ENCODE data around the gene TTC23L.

Gene TTC23L

GRCh38 chr5:34833090-34833489, 5.9 kb upstream of the TTC23L start:
- DNase-seq (ENCODE audit: low read depth in 2 of 2) = no peak

GRCh38 chr5:34833976-34834793, 4.8 kb upstream of the TTC23L start:
- no peak for DNase-seq (ENCODE audit: low read depth in 2 of 2)

- DNase-seq (ENCODE audit: low read depth in 2 of 2) = no peak
These were observed 4.2 kb upstream of the TTC23L start for GRCh38 chr5:34834794-34835089.

DNA sequence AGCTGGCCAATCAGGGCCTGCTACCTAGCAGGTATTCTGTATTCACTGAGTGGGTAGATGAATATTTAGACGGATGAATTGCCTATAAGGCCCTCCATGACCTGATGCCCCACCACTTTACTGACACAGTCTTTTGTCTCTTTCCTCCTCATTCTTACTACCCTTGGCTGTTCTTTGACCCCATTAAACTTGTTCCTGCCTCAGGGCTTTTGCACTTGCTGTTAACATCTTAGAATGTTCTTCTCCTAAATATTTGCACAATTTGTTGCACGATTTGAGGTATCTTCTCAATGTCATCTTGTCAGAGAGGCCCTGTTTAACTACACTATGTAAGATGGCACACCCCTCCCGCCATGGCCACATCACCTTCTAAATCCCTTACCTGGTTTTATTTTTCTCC, 3.3 kb upstream of the TTC23L start:
- DNase-seq (ENCODE audit: low read depth in 2 of 2) = no peak

DNA sequence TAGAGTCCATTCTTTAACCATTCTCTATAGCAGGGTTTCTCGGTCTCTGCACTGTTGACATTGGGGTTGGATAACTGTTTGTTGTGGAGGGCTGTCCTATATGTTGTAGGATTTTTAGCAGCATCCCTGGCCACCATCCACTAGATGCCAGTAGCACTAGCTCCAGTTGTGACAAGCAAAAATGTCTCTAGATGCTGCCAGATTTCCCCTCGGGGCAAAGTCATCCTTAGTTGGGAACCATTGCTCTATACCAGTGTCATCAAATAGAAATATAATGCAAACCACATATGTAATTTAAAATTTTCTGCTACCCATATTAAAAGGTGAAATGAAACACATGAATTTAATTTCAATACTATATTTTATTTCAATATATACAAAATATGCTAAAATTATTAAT, 2.9 kb downstream of the TTC23L start:
- no peak for DNase-seq (ENCODE audit: low read depth in 2 of 2)

GRCh38 chr5:34842554-34842953, 3.6 kb downstream of the TTC23L start:
- DNase-seq (ENCODE audit: low read depth in 2 of 2) = no peak

GRCh38 chr5:34843497-34843896, 4.5 kb downstream of the TTC23L start:
- DNase-seq (ENCODE audit: low read depth in 2 of 2) = no peak

DNA sequence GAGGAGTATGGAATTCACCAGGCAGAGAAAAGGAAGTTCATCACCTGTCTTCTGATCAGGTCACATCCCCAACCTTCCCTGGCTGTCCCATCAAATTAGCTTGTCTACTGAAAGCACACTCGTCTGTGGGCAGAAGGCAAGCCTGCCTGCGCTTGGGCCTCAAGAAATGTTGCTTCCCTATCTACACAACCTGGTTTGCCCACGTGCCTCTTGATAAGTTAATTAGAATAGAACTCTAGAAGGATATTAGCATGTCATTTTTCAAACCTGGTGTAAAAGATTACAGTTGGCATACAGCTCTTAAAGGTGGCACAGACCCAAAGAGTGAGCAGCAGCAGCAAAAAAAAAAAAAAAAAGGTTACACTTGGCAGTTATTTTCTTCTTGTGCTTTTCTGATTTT, 5.1 kb downstream of the TTC23L start:
- no peak for DNase-seq (ENCODE audit: low read depth in 2 of 2)

DNA sequence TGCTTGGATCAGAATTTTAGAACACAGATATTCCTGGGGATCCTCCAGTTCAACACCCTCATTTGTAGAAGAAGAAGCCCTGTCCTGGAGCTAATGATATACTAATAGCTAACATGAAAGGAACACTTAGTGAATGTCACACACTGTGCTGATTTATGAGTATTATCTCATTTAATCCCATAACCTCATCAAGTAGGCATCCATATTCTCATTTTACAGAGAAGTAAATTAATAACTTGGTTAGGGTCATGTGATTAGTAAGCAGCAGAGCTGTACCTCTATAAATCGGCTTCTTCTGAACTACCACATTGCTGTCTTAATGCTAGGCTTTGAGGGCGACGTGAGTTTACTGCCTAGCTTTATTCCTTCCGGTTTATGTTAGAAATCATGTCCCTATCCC, 6.0 kb downstream of the TTC23L start:
- DNase-seq (ENCODE audit: low read depth in 2 of 2) = no peak

DNA sequence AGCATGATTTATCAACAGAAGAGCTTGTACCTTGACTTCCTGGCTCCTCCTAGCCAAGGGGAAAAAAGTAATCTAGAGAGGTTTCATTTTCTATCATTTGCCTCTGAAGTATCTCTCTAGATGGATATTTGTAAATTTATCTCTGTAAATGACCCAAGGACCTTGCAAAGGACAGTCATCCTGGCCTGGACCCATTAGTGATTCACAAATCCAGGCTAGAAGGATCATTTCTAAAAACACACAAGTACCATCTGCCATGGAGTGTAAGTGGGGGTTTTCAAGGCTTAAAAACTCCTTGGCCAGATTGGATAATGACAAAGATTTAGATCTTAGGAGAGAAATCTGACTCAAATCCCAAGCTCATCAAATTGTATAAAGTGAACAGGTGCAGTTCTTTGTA, 8.1 kb downstream of the TTC23L start:
- DNase-seq (ENCODE audit: low read depth in 2 of 2) = no peak

- no peak for DNase-seq (ENCODE audit: low read depth in 2 of 2)
These were observed 8.6 kb downstream of the TTC23L start for GRCh38 chr5:34847552-34847951.

DNA sequence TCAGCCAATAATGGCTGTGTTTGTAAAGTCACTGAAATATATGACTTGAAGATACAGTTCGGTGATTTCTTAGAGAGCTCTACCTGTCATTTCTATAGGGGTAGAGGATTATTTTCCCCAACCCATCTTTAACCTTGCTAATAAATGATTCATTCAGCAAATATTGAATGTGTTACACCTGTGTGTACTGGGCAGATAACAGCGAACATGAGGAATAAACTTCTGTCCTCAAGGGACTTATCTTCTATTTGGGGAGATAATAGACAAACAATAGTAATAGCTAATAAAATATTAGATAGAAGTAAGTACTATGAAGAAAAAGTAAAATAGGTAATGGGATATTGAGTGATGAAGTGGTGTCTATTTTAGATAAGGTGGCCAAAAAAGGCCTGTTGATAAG, 9.3 kb downstream of the TTC23L start:
- DNase-seq (ENCODE audit: low read depth in 2 of 2) = no peak

- no peak for DNase-seq (ENCODE audit: low read depth in 2 of 2)
These were observed 10.3 kb downstream of the TTC23L start for GRCh38 chr5:34849253-34849652.

DNA sequence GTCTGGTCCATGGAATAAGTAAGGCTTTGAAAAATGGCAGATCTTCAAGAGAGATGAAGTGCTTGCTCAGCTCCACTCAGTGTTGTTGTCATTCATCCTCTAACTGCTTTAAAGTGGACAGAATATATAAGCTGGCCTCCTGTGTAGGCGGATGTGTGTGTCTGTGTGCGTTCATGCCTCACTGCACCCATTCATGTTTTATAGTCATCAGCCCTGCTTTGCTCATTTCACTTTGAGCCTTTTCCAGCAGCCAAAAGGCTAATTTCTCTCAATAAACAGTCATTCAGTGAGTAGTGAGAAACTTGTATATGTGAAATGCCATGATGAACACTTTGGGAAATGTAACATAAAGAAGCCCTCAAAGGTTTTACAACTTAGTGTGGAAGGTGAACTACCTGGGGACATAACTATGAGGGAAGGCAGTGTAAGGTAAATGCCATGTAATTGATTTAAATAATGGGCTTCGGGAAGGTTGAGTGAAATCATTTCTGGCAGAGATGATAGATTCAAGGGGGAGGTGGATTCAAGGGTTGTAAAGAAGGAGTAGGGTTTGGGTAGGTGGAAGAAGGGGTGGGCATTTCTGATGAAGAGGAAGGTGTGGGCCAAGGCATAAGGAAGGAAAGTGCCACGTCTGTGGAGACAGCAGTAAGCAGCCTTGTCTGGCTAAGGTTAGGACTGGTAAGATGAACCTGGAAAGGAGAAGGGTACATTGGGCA, 15.7 kb downstream of the TTC23L start:
- no peak for DNase-seq (ENCODE audit: low read depth in 2 of 2)

DNA sequence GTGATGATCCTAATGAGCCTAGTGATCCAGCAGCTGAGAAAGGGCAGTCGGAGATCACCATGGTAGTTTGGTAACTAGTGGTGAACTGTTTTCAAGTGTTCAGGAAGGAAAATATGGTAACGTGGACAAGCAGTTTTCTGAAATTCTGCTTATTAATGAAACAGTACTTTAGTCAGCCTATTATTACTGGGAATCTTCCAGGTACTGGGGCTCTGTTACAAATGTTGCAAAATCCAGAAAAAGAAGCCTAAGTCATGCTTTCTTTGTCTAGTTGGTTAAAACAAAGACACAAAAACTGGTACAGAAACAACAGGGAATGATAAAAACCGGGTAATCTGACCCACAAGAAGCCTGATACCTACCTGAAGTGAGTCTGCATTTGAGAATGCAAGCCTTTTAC, 18.2 kb downstream of the TTC23L start:
- DNase-seq (ENCODE audit: low read depth in 2 of 2) = no peak

GRCh38 chr5:34857894-34858293, 18.9 kb downstream of the TTC23L start:
- no peak for DNase-seq (ENCODE audit: low read depth in 2 of 2)

DNA sequence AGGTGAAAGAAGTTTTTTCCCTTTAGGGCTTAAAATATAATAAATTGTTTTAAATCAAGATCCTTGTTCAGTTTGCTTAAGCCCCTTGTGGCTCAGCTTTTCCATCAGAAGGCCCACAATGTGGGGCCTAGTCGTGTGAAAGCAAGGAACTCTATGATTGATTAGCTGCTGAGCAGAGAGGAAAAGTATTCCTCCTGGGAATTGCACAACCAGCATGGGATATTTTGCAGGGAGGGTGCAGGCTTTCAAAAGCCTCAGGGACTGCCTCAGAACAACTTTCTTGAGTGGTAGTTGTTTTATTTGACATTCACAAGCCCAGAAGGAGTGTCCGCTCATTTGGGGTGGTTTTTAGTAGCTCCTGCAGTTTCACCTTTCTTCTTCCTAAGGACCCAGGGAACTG, 19.8 kb downstream of the TTC23L start:
- no peak for DNase-seq (ENCODE audit: low read depth in 2 of 2)

DNA sequence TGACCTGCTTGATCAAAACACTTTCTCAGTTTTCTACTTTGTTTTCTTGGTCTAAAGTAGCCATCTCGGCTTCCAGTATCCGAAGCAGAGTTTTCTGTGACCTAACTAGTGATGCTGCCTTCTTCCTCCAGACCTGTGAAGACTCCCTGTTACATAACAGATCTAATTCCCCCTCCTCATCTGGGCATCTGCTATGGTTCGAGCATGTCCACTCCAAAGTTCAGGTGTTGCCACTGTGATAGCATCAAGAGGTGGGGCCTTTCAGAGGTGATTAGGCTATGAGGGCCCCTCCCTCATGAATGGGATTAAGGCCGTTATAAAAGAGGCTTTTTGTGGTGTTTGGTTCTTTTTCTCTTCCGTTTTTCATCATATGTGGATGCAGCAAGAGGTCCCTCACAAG, 20.3 kb downstream of the TTC23L start:
- no peak for DNase-seq (ENCODE audit: low read depth in 2 of 2)

- no peak for DNase-seq (ENCODE audit: low read depth in 2 of 2)
These were observed 25.0 kb downstream of the TTC23L start for GRCh38 chr5:34863946-34864345.

DNA sequence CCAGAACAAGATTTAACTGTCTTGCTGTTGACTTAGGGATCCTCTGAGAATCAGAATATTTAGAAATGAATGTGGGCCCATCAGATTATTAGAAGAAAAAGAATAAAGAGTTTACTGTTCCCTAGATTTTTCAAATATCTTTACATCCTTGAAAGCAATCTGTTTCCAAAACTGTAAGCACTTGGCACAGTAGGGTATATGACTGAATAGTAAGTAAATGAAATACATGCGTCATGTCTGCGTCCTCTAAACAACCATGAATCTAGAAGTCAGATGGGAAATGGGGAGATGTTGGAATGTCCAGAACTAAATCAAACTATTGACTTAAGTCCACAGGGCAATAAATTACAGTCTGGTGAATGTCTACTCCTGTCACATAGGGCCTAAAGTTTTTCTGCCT, 26.1 kb downstream of the TTC23L start:
- DNase-seq (ENCODE audit: low read depth in 2 of 2) = no peak

GRCh38 chr5:34866989-34867471, 28.1 kb downstream of the TTC23L start:
- no peak for DNase-seq (ENCODE audit: low read depth in 2 of 2)

- DNase-seq (ENCODE audit: low read depth in 2 of 2) = no peak
These were observed 28.7 kb downstream of the TTC23L start for GRCh38 chr5:34867660-34868059.

GRCh38 chr5:34868791-34869190, 29.8 kb downstream of the TTC23L start:
- no peak for DNase-seq (ENCODE audit: low read depth in 2 of 2)

GRCh38 chr5:34869256-34869655, 30.3 kb downstream of the TTC23L start:
- DNase-seq (ENCODE audit: low read depth in 2 of 2) = no peak

All from stimulated activated CD8-positive, alpha-beta memory T cell treated with anti-CD3 and anti-CD28 coated beads, Interleukin-7, amount 100 ng/mL, for 1 hour (primary cell).